ENCODE measurements around the gene KYAT1.

GRCh38 chr9:128823362-128823902 lies 58.3 kb downstream of the KYAT1 start:
- TF ChIP-seq CTCF (conservative IDR thresholded peaks at IDR 0.05) (no peak), ZFX (IDR thresholded peaks at IDR 0.05) (no peak)

Data from C4-2B (cell line).